Right lobe of liver (tissue), 6 donors: ENCODE results near the gene EFCAB14. TPM values are rescaled to one million over a fixed set of nuclear protein-coding genes. Genes with fewer than 3 reads are reported as not detected.

ENCODE experiments used
- ATAC-seq, 4 donors: fragments of 200-7000 bp; cut with Tn5 transposase; one replicate each; pipeline ENCODE4 v1.9.1; 2020; ENCODE audit warnings: mild to moderate bottlenecking in 4 of 4, moderate library complexity in 4 of 4
- DNase-seq, 3 donors: peaks; one replicate each; pipeline ENCODE4 v3.0.0-alpha.2; 2020
- H3K27ac ChIP-seq, 3 donors: fragments of 200-600 bp; one replicate each; pipeline ENCODE4 v1.8.0; 2022
- H3K27me3 ChIP-seq, 2 donors: fragments of 200-600 bp; one replicate each; pipeline ENCODE4 v1.8.0; 2022
- H3K36me3 ChIP-seq, 4 donors: fragments of 200-600 bp; sonication (generic) in 1 of 4; one replicate each; pipeline versions ENCODE4 v1.5.1 to v1.8.0; 2017 to 2022; ENCODE audit warnings: control low read depth in 1 of 4
- H3K4me1 ChIP-seq, 4 donors: fragments of 200-600 bp; sonication (generic) in 1 of 4; one replicate each; pipeline versions ENCODE4 v1.5.1 to v1.8.0; 2017 to 2022; ENCODE audit warnings: control low read depth in 1 of 4
- H3K4me3 ChIP-seq, 3 donors: fragments of 200-600 bp; one replicate each; pipeline ENCODE4 v1.8.0; 2022
- H3K9me3 ChIP-seq, 4 donors: fragments of 200-600 bp; sonication (generic) in 1 of 4; one replicate each; pipeline versions ENCODE4 v1.5.1 to v1.8.0; 2017 to 2022; ENCODE audit warnings: control low read depth in 1 of 4
- POLR2A ChIP-seq: fragments of 450-650 bp; IDR thresholded peaks from one replicate; pipeline ENCODE4 v1.6.1; 2017; ENCODE audit warnings: antibody characterized with exemption, mild to moderate bottlenecking
- WGBS: methylation state at CpG from one replicate; pipeline ENCODE4 v1.1.6; 2018; ENCODE audit warnings: low coverage, low lambda C conversion rate; ENCODE audit not compliant: insufficient coverage; ENCODE audit errors: missing lambda C conversion rate; 5-methylcytosine and 5-hydroxymethylcytosine counted together
- intact Hi-C, 2 donors: fragments of 100-400 bp; cut with DNase I; formaldehyde crosslinking; loops; one replicate each; pipeline versions ENCODE4 v1.11.2 to v1.14.1; 2022
- long read RNA-seq: library from polyadenylated mRNA; unstranded; transcript quantifications from one replicate; pipeline ENCODE4 v2.0.0, GENCODE V29; 2019
- total RNA-seq, 6 experiments: library from RNA; depleted of rRNA in 2 of 6; stranded (reverse); fragments of >200 nt in 2 of 6; fragmentation: NEBNext Ultra II Directional in 3 of 6; extraction: Animal tissue kit (Norgen Biotek cat#: 25700) in 3 of 6; gene quantifications; one replicate each; pipeline versions ENCODE4 v1.1.0 to v1.2.4, GENCODE V29; 2016 to 2023
- TF ChIP-seq, protein P1 (sequence below), 4 donors: fragments of 200-600 bp in 3 of 4; fragments of 450-650 bp in 1 of 4; IDR thresholded peaks; one replicate each; pipeline versions ENCODE4 v1.5.1 to v1.8.0; 2016 to 2022; ENCODE audit warnings: antibody characterized with exemption in 4 of 4, mild to moderate bottlenecking in 2 of 4
- donor health status: DM: no; HTN: yes; CAD: no.
- donor health status: DM: no; HTN: no; CAD: no.
- donor health status: DM: no; HTN: no; CAD: no.
- donor health status: DM: no; HTN: yes; CAD: no.
- donor health status: DM: no; HTN: yes; CAD: no.

Gene EFCAB14, protein sequence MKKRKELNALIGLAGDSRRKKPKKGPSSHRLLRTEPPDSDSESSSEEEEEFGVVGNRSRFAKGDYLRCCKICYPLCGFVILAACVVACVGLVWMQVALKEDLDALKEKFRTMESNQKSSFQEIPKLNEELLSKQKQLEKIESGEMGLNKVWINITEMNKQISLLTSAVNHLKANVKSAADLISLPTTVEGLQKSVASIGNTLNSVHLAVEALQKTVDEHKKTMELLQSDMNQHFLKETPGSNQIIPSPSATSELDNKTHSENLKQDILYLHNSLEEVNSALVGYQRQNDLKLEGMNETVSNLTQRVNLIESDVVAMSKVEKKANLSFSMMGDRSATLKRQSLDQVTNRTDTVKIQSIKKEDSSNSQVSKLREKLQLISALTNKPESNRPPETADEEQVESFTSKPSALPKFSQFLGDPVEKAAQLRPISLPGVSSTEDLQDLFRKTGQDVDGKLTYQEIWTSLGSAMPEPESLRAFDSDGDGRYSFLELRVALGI
- 10 to 100 TPM; 41.5 to 56.9 (median 43.5) TPM for total RNA-seq
- long read RNA-seq, partial matches to known transcripts, result 4 of 6 reads
- long read RNA-seq, other reads (novel, unspliced or antisense), result 2 of 6 reads

DNA sequence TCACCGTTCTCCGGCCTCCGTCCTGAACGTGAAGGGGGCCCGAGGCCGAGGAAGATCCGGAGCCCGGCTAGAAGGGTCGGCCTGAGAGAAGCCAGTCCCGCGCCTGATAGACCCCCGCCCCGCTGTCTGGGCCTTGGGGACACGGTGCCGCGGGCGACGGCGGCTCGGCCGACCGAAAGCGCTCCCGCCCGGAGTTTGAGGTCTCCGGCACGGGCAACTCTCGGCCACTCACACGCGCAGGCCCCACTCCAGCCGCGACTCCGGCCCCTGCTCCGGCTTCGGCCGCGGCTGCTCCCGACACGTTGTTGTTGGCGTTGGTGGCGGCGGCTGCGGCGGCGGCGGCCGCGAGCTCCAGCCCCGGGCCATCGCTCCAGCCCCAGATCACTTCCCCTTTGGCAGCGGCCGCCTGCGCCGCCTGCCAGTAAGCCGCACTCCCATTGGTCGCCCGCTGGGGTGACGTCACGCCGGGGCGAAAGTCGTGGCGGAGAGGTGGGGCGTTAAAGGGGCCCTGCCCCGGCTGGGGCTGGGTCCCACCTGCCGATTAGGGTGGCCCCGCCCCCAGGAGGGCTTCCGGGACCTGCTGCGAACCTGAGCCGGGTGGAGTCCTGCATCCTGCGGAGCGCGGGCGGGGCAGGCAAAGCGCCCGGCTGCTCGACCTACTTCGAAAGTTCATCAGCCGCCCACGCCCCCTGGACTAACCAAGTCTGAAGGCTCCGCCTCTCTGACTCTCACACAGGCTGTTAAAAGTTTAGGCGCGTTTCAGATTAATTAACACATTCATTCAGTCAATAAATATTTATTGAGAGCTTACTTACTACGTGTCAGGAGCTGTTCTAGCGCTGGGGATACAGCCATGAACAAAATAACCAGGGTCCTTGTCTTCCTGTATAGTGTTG, at the start of gene EFCAB14:
Gene EFCAB14 (minus strand): TSS at position 388 of the 896 bp plus-strand sequence. CDS start 1,027 bp downstream, outside the sequence.
- no peaks in the 10 kb centered on the region for H3K27me3 ChIP-seq
- peak; percentile 99 for ATAC-seq
- H3K4me3 ChIP-seq, result peak within 1 kb of the TSS; percentile 72 to 98 (median 92)
- no peaks in the 10 kb centered on the region for H3K9me3 ChIP-seq
- TF ChIP-seq, protein P1, sequence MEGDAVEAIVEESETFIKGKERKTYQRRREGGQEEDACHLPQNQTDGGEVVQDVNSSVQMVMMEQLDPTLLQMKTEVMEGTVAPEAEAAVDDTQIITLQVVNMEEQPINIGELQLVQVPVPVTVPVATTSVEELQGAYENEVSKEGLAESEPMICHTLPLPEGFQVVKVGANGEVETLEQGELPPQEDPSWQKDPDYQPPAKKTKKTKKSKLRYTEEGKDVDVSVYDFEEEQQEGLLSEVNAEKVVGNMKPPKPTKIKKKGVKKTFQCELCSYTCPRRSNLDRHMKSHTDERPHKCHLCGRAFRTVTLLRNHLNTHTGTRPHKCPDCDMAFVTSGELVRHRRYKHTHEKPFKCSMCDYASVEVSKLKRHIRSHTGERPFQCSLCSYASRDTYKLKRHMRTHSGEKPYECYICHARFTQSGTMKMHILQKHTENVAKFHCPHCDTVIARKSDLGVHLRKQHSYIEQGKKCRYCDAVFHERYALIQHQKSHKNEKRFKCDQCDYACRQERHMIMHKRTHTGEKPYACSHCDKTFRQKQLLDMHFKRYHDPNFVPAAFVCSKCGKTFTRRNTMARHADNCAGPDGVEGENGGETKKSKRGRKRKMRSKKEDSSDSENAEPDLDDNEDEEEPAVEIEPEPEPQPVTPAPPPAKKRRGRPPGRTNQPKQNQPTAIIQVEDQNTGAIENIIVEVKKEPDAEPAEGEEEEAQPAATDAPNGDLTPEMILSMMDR (IDR thresholded peaks at IDR 0.05), result no peak
- peak; percentile 78 for TF ChIP-seq POLR2A
- intact Hi-C loops, result no loop called here
- under 1% methylated on average over 25 of the region's 85 CpGs for WGBS
- peak; percentile 98 to 99 (median 98) for DNase-seq
- H3K4me1 ChIP-seq, result peaks cover 0 to 19% (median 3%) of the 10 kb centered on the region in 4 donors
- H3K36me3 ChIP-seq, result peaks cover 0 to 22% (median 2%) of the 10 kb centered on the region in 4 donors
- peak within 1 kb of the TSS; percentile 61 to 74 (median 64) for H3K27ac ChIP-seq

DNA sequence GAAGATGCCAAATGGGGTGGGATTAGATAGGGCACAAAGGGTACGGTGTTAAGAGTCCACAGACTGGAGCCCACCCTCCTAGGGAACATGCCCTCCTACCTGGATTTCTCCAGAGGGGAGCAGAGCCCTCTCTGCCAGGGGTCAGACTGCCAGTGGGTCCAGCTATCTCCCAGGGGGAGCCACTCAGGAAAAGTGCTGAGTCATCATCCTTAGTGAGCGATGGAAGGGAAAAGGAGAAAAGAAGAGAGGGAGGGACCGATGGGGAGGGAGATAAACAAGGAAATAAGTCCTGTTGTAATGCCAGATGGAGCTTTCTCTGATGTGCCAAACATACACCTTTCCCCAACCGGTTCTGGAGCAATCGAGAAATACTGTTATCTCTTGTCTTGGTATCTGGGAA, 49.5 kb upstream of the EFCAB14 start:
- no peaks in the 10 kb centered on the region for H3K9me3 ChIP-seq
- TF ChIP-seq, protein P1 (IDR thresholded peaks at IDR 0.05), result no peak
- TF ChIP-seq POLR2A, result no peak
- 81% methylated on average over 3 of the region's 5 CpGs for WGBS
- H3K4me3 ChIP-seq, result no peak overlapping the region
- DNase-seq, result no peak
- intact Hi-C loops, result no loop called here
- no peak for ATAC-seq
- no peak overlapping the region for H3K27ac ChIP-seq
- no peaks in the 10 kb centered on the region for H3K4me1 ChIP-seq
- no peaks in the 10 kb centered on the region for H3K36me3 ChIP-seq
- H3K27me3 ChIP-seq, result no peaks in the 10 kb centered on the region

DNA sequence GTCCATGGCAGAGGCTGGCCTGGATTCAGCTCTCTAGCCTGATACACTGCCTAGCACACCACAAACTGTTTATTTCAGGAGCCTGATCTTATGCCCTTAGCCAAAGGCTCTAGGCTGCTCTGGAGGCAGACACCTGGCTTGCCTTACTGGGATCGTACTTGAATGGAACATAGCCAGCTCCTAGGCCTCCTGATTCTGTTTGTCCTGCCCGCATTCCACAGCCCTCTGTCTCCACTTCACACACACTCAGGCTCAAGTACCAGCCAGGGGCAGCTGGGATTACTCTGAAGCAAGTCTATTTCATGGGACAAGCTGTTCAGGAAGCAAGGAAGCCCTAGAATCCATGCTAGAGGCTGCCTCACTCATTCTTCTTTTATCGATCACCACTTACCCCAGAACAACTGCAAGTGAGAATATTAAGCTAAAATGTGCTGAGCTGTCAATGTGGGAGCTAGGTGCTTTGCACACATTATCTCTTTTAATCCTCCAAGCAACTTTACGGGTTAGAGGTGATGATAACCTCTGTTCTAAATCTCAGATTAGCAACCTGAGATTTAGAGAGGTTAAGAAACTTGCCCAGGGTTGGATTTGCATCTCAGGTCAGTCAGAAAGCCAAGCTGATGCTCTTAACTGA, 48.9 kb upstream of the EFCAB14 start:
- TF ChIP-seq, protein P1 (IDR thresholded peaks at IDR 0.05), result no peak
- TF ChIP-seq POLR2A, result no peak
- no peaks in the 10 kb centered on the region for H3K36me3 ChIP-seq
- H3K27ac ChIP-seq, result no peak overlapping the region
- ATAC-seq, result no peak
- 42% methylated on average over 3 of the region's 4 CpGs for WGBS
- no peaks in the 10 kb centered on the region for H3K9me3 ChIP-seq
- intact Hi-C loops, result no loop called here
- no peak overlapping the region for H3K4me3 ChIP-seq
- DNase-seq, result no peak
- no peaks in the 10 kb centered on the region for H3K27me3 ChIP-seq
- no peaks in the 10 kb centered on the region for H3K4me1 ChIP-seq

DNA sequence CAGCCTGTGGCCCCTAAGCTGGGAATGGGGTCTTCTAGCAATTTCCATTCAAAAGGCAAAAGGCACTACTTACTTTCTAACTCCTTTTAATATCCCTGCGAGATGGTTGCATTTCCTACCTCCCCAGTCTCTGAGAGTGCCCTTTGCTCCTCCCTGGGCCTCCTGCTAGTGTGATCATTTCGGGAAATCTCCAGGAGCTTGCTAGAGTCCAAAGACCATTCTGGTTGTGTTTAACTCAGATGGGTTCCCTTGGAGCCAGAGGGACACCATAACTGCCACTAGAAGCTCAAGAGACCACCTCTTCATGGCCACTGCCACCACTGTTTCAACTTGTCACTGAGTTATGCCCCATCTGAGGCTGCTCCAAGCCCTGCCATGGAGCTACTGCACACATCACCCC, 45.5 kb upstream of the EFCAB14 start:
- H3K27ac ChIP-seq, result no peak overlapping the region
- H3K4me3 ChIP-seq, result no peak overlapping the region
- TF ChIP-seq POLR2A, result no peak
- TF ChIP-seq, protein P1 (IDR thresholded peaks at IDR 0.05), result no peak
- intact Hi-C loops, result no loop called here
- ATAC-seq (no peak), DNase-seq (no peak)
- no peaks in the 10 kb centered on the region for H3K9me3 ChIP-seq
- H3K36me3 ChIP-seq, result no peaks in the 10 kb centered on the region
- no peaks in the 10 kb centered on the region for H3K4me1 ChIP-seq
- WGBS, result 20% methylated on average over 1 of the region's 2 CpGs
- H3K27me3 ChIP-seq, result no peaks in the 10 kb centered on the region
